ENCODE results near the gene PLCXD1.
"Not testable (repeated sequence)": the region's sequence is repeated elsewhere in the genome, so short reads cannot be mapped to it uniquely, and the experiment has no call there.

Gene PLCXD1

DNA sequence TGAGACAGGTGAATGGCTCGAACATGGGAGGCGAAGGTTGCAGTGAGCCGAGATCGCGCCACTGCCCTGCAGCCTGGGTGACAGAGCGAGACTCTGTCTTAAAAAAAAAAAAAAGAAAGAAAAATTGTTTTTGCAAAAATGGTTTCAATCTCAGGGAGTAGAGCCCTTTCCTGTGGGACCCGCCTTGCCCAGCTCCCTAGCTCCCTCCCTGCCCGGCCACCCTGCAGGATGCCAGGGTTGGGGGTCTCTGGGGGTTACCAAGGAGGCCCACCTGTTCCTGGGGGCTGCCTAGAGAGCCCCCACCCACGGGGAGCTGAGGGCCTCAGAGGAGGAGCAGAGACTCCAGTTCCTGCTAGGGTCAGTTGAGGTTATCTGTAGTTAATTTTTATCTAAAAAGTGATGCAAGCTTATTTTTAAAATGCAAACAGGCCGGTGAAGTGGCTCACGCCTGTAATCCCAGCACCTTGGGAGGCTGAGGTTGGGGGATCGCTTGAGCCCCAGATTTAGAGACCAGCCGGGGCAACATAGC, 18.7 kb upstream of the PLCXD1 start:
- no peak for DNase-seq (ENCODE audit: low read depth)

DNA sequence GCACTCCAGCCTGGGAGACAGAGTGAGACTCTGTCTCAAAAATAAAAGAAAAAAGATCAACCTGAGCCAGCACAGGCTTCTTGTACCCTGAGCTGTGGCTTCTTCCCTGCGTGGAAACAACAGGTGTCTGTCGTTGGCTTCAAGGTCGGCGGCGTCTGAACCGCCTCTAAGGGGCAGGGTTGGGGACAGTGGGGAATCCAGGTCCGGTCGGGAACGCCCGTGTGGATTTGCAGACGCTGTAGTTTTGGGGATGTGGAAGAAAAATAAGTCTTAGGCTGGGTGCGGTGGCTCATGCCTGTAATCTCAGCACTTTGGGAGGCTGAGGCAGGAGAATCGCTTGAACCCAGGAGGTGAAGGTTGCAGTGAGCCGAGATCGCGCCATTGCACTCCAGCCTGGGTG, 17.2 kb upstream of the PLCXD1 start:
- not testable (repeated sequence) for DNase-seq (ENCODE audit: low read depth)

DNA sequence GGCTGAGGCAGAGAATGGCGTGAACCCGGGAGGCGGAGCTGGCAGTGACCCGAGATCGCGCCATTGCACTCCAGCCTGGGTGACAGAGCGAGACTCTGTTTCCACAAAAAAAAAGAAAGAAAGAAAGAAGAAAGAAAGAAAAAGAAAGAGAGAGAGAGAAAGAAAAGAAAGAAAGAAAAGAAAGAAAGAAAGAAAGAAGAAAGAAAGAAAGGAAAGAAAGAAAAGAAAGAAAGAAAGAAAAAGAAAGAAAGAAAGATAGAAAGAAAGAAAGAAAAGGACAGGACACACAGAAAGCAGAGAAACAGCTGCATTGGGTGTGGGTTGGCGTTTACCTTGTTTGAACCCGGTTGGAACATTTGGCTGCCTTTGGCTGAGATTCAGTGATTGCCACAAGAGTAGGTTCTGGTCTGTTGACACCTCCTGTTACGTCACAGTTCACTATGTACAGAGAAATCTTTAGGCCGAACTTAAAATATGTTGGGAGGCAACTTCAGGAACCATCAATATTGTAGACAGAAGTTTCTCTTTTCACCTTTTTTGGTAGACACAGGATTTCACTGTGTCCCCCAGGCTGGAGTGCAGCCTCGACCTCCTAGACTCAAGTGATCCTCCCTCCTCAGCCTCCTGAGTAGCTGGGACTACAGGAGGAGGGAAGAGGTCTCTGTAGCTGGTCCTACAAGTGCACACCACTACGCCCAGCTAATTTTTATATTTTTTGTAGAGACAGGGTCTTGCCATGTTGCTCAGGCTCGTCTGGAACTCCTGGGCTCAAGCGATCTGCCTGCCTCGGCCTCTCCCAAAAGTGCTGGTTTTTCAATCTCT, 16.3 kb upstream of the PLCXD1 start:
- no peak for DNase-seq (ENCODE audit: low read depth)

DNA sequence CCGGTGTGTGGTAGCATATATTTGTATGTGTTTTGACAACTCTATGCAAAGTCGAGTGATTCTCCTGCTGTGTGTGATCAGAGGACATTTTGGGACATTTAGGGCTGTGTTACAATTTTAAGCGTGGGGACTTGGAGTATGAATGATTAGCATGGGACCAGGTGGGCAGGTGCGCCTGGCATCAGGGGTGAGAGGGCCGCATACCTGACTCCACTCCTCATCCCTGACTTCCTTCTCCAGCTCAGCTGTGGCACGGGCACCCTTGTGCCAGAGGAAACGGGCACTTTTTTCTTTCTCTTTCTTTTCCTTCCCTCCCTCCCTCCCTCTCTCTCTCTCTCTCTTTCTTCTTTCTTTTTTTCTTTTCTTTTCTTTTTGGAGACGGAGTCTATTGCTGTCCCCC, 15.7 kb upstream of the PLCXD1 start:
- no peak for DNase-seq (ENCODE audit: low read depth)

DNA sequence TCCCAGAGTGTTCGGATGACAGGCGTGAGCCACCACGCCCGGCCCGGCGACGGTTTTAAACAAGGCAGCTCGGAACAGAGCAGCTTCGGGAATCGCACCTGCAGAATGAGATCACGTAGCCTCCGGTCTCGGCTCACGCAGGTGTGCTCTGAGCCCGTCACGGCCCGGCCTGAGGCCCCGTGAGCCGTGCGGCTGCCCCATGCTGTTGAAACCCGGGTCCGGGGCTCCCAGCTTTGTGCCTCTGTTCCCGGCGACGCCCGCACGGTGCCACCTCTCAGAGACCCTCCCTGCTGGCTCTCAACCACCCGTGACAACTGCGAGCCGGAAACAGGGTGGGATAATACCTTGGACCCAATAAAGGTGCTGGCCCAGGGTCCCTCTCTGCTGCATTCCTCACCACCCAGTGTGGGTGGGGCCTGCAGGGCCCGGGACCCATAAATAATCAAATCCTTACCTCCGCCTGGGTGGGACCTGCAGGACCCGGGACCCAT, 13.4 kb upstream of the PLCXD1 start:
- DNase-seq (ENCODE audit: low read depth): no peak

DNA sequence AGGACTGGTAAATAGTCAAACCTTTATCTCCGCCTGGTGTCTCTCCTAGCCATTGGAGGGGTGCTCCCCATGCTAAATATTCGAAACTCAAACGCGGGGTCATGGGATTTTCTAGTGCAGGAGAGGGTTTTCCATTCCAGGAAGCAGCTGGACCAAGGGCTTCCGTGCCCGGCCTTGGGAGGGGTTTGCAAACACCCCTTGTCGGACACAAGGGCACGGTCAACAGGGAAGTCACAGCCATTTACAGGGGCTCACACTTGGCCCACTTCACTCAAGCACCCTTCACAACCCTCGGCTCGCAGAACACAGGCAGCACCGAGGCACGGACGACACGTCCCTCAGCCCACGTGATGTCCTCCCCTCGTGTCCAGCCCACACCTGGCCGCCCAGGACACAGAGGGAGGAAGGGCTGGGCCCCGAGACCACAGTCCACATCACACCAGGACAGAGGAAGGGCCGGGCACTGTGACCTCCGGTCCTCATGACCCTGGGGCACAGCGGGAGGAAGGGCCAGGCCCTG, 10.3 kb upstream of the PLCXD1 start:
- DNase-seq (ENCODE audit: low read depth): no peak

DNA sequence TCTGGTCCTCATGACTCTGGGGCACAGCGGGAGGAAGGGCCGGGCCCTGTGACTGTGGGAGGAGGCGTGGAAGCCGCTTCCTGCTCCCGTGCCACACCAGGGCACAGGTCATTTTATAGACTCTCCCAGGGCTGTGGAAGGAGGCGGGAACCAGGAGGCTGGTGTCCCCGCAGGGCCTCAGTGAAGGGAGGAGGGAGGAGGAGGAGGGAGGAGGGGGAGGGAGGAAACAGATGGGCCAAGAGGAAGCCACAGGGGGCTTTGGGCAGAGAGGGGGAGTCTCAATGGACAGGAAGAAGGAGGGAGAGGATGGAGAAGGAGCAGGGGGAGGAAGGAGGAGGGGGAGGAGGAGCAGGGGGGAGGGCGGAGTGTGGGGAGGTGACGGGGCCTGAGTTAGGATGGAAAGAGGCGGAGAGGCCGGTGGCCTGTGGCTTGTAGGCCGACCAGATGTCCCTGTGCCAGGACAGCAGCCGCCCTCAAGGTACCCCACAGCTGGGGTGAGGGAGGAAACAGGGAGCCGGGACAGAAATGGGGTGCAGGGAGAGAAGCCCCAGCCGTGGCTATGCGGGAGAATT, 6.2 kb upstream of the PLCXD1 start:
- DNase-seq (ENCODE audit: low read depth): no peak

DNA sequence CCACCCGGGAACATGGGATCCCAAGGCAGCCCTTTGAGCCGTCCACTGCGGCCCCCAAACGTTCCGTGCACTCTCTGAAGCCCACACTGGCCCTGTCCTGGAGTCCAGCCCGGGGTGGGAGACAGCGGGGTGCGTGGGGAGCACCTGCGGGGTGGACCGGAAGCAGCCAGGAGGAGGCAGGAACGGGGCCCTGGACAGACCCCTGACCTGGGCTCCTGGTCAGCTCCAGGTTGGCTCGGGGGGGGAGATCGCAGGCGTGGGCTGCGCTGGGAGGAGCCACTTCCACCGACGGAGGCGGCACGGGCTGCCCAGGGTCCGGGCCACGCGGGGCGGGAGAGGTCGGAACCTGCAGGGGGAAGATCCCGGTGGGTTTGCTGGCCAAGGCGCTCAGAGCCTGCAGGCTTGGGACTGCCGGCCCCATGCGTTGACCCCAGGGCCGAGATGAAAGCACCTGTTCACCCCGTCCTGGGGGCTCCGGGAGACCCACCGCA, 5.7 kb upstream of the PLCXD1 start:
- DNase-seq (ENCODE audit: low read depth): no peak

DNA sequence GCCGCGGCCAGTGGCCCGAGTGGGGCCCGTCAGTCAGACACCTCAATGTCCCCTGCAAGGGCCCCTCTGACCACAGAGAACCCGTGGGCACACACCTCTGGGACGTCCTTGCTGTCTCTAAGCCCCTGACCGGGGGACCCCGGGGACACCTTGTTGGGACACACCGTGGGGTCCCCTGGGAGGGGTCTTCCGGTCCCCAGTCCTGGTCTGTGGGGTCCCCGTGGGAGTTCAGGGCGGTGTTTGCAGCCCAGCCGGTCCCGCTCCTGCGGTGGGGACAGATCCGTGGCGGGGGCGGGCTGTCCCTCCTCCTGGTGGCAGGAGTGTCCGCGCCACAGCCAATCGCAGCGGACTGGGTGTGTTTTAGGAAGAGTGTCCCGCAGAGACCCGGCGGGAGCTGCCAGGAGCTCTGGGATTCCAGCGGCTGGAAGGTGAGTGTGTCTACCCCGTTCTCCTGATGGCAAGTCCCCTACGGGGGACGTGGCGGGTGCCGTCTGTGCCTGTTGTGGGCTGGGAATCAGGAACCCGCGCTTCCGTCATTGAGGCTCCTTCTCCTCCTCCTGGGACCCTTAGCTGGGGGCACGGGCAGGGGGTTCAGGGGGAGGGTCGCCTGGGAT, 5.1 kb upstream of the PLCXD1 start:
- DNase-seq (ENCODE audit: low read depth): peak; percentile 21

DNA sequence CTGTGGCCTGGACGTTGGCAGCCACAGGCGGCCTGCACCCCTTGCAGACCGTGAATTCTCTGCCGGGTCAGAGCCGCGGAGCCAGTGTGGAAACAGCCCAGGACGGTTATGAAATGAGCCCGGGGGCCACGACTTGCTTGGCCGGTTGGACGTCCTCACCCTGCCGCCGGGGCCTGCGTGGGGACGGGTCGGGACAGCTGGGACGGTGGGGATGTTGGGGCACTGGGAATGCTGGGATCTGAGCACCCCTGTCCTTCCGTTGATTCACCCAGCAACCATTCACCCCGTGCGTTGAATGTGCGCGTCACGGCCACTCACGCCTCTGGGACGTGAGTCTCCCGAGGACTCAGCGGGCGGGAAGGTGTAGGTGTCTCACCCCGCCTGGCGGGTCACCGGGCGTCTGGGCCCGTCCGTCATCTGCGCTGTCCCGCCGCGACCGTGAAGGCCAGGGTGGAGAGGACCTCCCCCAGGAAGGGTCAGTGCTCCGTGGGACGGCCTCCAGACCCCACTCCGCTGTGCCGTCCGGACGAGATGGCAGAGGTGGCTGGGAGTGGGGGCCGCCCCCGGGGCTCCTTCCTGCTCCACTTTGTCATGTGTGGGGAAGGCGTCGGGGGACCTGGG, 4.5 kb upstream of the PLCXD1 start:
- DNase-seq (ENCODE audit: low read depth): no peak

DNA sequence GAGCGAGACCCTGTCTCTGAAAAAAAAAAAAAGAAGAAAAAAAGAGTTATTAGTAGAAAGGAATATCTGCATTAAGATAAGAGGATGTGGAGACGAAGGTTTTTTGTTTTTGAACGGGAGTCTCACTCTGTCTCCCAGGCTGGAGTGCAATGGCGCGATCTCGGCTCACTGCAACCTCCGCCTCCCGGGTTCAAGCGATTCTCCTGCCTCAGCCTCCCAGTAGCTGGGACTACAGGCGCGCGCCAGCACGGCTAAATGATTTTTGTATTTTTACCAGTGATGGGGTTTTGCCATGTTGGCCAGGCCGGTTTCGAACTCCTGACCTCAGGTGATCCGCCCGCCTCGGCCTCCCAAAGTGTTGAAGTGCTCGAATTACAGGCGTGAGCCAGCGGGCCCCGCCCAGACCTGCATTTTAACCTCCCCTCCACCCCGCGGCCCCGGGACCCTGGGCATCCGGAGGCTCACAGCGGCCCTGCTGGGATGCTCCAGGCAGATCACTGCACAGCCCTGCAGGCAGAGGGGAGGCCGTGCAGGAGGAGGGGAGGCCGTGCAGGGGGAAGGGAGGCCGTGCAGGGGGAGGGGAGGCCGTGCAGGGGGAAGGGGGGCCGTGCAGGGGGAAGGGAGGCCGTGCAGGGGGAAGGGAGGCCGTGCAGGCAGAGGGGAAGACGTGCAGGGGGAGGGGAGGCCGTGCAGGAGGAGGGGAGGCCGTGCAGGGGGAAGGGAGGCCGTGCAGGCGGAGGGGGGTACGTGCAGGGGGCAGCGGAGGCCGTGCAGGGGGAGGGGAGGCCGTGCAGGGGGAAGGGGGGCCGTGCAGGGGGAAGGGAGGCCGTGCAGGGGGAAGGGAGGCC, 1.2 kb upstream of the PLCXD1 start:
- not testable (repeated sequence) for DNase-seq (ENCODE audit: low read depth)

DNA sequence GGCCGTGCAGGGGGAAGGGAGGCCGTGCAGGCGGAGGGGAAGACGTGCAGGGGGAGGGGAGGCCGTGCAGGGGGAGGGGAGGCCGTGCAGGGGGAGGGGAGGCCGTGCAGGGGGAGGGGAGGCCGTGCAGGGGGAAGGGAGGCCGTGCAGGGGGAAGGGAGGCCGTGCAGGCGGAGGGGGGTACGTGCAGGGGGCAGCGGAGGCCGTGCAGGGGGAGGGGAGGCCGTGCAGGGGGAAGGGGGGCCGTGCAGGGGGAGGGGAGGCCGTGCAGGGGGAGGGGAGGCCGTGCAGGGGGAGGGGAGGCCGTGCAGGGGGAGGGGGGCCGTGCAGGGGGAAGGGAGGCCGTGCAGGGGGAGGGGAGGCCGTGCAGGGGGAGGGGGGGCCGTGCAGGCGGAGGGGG, 459 bp upstream of the PLCXD1 start:
- DNase-seq (ENCODE audit: low read depth): not testable (repeated sequence)

DNA sequence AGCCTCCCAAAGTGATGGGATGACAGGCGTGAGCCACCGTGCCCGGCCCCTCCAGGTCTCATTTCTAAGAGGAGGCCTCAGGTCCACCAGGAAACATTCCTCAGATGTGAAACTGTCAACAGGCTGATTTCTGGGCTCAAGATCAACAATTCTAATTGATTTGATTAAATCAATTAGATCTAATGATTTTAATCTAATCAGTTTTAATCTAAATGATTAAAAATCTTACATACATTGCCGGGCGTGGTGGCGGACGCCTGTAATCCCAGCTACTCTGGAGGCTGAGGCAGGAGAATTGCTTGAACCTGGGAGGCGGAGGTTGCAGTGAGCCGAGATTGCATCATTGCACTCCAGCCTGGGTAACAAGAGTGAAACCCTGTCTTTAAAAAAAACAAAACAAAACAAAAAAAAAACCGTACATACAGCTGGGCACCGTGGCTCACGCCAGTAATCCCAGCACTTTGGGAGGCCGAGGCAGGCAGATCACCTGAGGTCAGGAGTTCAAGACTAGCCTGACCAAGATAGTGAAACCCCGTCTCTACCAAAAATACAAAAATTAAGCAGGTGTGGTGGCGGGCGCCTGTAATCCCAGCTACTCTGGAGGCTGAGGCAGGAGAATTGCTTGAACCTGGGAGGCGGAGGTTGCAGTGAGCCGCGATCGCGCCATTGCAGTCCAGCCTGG, 960 bp downstream of the PLCXD1 start:
- not testable (repeated sequence) for DNase-seq (ENCODE audit: low read depth)

DNA sequence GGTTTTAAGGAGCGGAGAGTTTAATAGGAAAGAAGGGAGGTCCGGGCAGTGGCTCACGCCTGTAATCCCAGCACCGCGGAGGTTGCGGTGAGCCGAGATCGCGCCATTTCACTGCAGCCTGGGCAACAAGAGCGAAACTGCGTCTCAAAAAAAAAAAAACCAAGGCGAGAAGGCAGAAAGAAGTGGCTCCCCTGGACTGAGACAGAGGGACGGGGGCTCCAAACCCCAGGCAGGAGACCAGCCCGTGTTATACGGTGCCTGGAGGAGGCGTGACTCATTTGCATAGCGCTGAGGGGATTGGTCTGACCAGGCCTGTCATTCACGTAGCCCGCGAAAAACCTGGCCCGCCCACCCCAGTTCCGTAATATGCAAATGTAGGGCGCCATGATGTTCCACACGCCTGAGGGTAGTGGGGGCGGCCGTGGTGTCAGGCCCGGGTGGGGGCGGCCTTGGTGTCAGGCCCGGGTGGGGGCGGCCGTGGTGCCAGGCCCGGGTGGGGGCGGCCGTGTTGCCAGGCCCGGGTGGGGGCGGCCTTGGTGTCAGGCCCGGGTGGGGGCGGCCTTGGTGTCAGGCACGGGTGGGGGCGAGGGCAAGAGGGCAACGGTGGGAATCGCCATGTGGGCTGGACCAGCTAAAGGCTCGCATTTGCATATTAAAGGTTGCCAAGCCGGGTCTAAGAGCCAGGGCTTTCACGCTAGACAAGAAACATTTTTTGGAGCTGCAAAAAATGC, 2.1 kb downstream of the PLCXD1 start:
- DNase-seq (ENCODE audit: low read depth): peak; percentile 85

DNA sequence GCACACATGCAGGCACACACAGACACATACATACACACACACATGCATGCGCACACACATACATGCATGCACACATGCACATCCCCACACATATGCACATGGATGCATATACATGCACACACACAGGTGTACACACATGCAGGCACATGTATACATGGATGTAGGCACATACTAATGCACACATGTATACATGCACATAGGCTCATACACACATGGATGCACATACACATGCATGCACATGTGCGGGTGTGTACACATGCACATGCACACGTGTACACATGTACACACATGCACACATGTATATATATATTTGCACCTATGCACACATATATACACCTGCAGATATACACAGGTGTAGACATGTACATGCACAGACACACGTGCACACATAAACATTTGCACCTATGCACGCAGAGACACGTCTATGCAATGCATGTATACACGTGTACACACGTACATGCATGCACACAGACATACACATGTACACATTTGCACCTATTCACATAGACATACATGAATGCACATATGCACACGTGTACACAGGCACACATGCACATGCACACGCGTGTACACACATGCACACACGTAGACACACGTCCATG, 4.0 kb downstream of the PLCXD1 start:
- DNase-seq (ENCODE audit: low read depth): no peak

DNA sequence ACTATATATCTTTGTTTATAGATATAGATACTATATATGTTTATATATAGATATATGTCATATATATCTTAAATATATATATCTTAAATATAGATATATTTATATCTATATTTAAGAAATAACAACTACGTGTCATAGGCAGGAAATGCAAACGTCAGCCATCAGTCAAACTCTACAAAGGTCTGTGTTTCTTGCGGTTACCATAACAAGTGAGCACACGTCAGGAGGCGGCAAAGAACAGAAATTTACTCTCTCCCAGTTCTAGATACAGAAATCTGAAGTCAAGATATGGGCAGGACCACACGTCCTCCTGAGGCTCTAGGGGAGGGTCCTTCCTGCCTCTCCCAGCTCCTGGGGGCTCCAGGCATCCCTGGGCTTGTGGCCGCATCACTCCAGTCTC, 6.5 kb downstream of the PLCXD1 start:
- no peak for DNase-seq (ENCODE audit: low read depth)

DNA sequence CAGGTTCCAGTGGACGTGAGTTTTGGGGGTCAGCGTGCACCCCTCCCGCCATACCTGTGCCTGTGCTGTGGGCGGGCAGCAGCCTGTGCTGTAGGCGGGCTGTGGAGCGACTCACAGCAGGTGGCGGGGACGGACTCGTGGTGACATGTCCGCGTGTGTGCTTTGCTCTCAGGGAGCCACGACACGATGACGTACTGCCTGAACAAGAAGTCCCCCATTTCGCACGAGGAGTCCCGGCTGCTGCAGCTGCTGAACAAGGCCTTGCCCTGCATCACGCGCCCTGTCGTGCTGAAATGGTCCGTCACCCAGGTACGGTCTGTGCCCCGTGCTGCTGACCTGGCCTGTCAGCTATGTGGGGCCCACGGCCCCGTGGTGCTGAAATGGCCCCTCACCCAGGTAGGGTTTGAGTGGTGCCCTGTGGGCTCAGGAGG, 7.4 kb downstream of the PLCXD1 start:
- no peak for DNase-seq (ENCODE audit: low read depth)

DNA sequence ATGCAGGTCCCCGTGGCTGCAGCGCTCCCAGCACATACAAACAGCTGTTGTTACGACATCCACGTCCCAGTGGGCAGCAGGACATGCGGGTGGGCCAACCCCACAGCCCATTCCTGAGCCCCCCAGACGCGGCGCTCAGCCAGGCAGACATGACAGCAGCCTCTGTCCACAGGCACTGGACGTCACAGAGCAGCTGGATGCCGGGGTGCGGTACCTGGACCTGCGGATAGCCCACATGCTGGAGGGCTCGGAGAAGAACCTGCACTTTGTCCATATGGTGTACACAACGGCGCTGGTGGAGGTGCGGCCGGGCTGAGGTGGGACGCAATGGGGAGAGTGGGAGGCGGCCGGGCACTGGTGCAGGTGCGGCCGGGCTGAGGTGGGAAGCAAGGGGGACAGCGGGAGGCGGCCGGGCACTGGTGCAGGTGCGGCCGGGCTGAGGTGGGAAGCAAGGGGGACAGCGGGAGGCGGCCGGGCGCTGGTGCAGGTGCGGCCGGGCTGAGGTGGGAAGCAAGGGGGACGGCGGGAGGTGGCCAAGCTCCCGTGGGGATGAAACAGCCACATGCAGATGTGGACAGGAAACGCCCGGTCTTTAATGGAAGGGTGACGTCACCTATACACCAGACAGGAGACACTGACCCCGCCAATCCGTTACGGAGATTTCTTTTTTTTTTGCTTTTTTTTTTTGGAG, 9.4 kb downstream of the PLCXD1 start:
- no peak for DNase-seq (ENCODE audit: low read depth)

DNA sequence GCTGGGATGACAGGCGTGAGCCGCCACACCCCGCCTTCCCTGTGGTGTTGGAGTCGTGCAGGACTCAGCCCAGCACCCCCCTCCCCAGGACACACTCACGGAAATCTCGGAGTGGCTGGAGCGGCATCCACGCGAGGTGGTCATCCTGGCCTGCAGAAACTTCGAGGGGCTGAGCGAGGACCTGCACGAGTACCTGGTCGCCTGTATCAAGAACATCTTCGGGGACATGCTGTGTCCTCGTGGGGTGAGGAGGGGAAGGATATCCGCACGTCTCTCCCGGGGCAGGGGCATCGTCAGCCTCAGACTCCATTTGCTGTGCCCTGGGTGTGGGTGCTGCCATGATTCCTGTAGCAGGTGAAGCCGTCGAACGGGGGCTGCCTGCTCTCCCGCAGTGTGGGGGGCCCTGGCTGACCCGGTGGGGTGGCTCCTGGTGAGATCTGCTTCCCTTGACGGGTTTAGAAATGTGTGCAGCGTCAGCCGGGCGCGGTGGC, 10.3 kb downstream of the PLCXD1 start:
- DNase-seq (ENCODE audit: low read depth): no peak

Measured in stimulated activated CD8-positive, alpha-beta memory T cell treated with anti-CD3 and anti-CD28 coated beads, Interleukin-4, amount 100 ng/mL, for 24 hours (primary cell).